ENCODE measurements around the gene ZBTB42. TPM values are rescaled to one million over a fixed set of nuclear protein-coding genes. Genes with fewer than 3 reads are reported as not detected.

ZBTB42 gene
- total and polyA plus RNA-seq, 9 donors, result 0.42 to 18.7 (median 3.7) TPM

GRCh38 chr14:104776961-104777807 lies 23.7 kb upstream of the ZBTB42 start:
- intact Hi-C loops (cut with DNase I), result no loop called here
- TF ChIP-seq POLR2A (IDR thresholded peaks at IDR 0.05) (no peak), EP300 (IDR thresholded peaks at IDR 0.05) (no peak), CTCF (IDR thresholded peaks at IDR 0.05) (no peak)

GRCh38 chr14:104777808-104778249 lies 23.1 kb upstream of the ZBTB42 start:
- H3K4me1 ChIP-seq (ENCODE audit: insufficient read depth), result no peaks in the 10 kb centered on the region
- H3K27me3 ChIP-seq, result no peaks in the 10 kb centered on the region
- whole genome bisulfite sequencing, 3 donors, result 72 to 77% (median 73%) methylated on average over 14 to 15 of the region's 15 CpGs
- no peak overlapping the region for H3K27ac ChIP-seq
- no peak for TF ChIP-seq EP300 (IDR thresholded peaks at IDR 0.05)
- TF ChIP-seq POLR2A (IDR thresholded peaks at IDR 0.05), result no peak
- TF ChIP-seq CTCF (IDR thresholded peaks at IDR 0.05), result no peak
- intact Hi-C loops (cut with DNase I), result no loop called here
- no peak for DNase-seq
- no peak overlapping the region for H3K4me3 ChIP-seq
- no peaks in the 10 kb centered on the region for H3K36me3 ChIP-seq
- no peaks in the 10 kb centered on the region for H3K9me3 ChIP-seq

More at GRCh38 chr14:104776961-104777807, 23.7 kb upstream of the ZBTB42 start:
- Histone ChIP-seq H3K27ac (no peak overlapping the region), H3K4me3 (no peak overlapping the region), H3K27me3 (no peaks in the 10 kb centered on the region), H3K9me3 (no peaks in the 10 kb centered on the region), H3K4me1 (ENCODE audit: insufficient read depth) (no peaks in the 10 kb centered on the region), H3K36me3 (no peaks in the 10 kb centered on the region)
- WGBS, 3 donors, result 77 to 83% (median 78%) methylated on average over 15 to 16 of the region's 16 CpGs
- no peak for DNase-seq

- no peak overlapping the region for H3K4me3 ChIP-seq
- DNase-seq, result no peak
- no peak overlapping the region for H3K27ac ChIP-seq
- intact Hi-C loops (cut with DNase I), result no loop called here
- 86 to 91% (median 90%) methylated on average over 14 to 15 of the region's 15 CpGs for WGBS, 3 donors
- no peaks in the 10 kb centered on the region for H3K36me3 ChIP-seq
- H3K27me3 ChIP-seq, result no peaks in the 10 kb centered on the region
- TF ChIP-seq EP300 (IDR thresholded peaks at IDR 0.05), result no peak
- TF ChIP-seq CTCF (IDR thresholded peaks at IDR 0.05), result no peak
- no peak for TF ChIP-seq POLR2A (IDR thresholded peaks at IDR 0.05)
- no peaks in the 10 kb centered on the region for H3K9me3 ChIP-seq
- H3K4me1 ChIP-seq (ENCODE audit: insufficient read depth), result no peaks in the 10 kb centered on the region
These were observed 22.1 kb upstream of the ZBTB42 start for GRCh38 chr14:104778694-104779331.

GRCh38 chr14:104779776-104780512 lies 21.0 kb upstream of the ZBTB42 start:
- Histone ChIP-seq H3K27me3 (no peaks in the 10 kb centered on the region), H3K4me1 (ENCODE audit: insufficient read depth) (no peaks in the 10 kb centered on the region), H3K4me3 (no peak overlapping the region), H3K27ac (no peak overlapping the region), H3K9me3 (no peaks in the 10 kb centered on the region), H3K36me3 (no peaks in the 10 kb centered on the region)
- WGBS, 3 donors, result 86 to 91% (median 89%) methylated on average over 31 to 32 of the region's 32 CpGs
- no peak for TF ChIP-seq CTCF (IDR thresholded peaks at IDR 0.05)
- no peak for TF ChIP-seq POLR2A (IDR thresholded peaks at IDR 0.05)
- TF ChIP-seq EP300 (IDR thresholded peaks at IDR 0.05), result no peak
- DNase-seq, result no peak
- intact Hi-C loops (cut with DNase I), result no loop called here

Measured in ovary (tissue), 9 donors.